CD4-positive, alpha-beta T cell treated with Interleukin-21 for 1 hour (primary cell): Measurements from ENCODE around the gene ZFX.
A peak's percentile ranks its signal among the peaks of the same experiment; 100 is the strongest.

Source experiments
- DNase-seq: peaks from one replicate; pipeline ENCODE4 v3.0.0-alpha.2; 2020

The ZFX gene

DNA sequence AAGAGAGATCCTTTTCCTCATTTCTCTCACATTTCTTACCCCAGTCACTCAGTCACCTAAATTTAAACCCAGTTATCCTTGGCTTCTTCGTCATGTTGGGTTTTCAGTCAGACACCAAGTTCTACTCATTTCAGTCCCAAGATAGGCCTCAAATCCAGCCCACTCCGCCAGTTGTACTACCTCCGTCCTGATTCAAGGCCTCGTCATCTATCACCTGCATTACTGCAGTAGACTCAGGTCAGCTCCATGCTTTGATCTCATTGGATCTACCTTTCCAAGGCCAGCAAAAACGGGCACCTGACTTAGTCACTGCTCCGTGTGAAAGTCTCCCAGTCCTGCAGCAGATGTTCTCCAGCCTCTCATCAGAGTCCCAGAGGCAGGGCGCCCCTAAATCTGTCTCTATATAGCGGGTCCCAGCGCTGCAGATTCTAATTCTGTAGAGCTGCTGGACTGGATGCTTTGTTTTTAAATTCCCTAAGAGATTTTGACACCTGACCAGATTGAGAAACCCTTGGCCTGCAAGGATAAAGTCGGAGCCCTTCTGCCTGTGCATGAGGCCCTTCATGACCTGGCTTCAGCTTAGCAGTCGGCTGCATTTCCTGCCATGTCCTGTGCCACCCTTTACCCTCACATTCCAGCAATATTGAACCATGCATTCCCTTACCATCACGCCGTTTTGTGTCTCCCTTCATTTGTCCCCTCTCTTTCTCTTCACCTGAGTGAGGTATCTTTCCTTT lies 53.7 kb downstream of the ZFX start:
- no peak for DNase-seq

- DNase-seq, result no peak
Measured at GRCh38 chrX:24204331-24204730, 54.8 kb downstream of the ZFX start.

GRCh38 chrX:24204958-24205357 lies 55.4 kb downstream of the ZFX start:
- DNase-seq, result no peak

DNA sequence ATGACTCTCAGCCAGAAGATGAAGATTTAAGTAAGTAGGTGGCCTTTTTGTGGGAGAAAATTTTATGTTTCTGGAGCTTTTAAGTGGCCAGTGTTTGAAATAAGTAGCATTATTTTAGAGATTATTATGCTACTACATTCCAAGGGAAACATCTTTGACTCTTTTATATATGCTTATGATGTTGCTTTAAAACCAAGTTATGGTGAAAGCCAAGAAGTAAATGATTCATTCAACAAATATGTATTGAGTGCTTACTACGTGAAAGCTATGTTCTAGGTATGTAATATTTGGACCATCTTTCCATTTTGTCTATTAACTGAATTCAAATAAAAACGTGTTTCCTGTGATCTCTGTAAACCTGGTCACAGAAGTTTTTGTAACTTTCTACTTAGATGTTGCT lies 58.3 kb downstream of the ZFX start:
- no peak for DNase-seq

GRCh38 chrX:24208496-24209240 lies 59.1 kb downstream of the ZFX start:
- no peak for DNase-seq

- DNase-seq, result no peak
Measured at GRCh38 chrX:24210190-24210589, 60.7 kb downstream of the ZFX start.

DNA sequence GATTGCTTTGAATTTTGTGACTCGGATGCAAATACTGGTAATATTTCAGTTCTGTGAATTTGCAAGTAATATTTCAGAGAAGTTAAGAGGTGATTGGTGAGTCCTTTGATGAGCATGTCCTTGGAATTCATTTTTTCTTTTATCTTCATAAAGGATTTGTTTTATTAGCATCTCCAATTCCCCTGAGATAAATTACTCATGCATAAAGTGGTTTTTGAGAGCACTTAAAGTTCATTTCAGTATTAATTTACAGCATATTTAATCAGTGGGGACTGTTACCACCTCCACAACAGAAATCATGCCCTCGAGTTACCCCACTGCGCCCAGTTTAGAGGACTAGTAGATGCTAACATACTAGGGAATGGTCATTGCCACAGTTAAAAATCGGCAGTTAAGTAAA lies 65.0 kb downstream of the ZFX start:
- no peak for DNase-seq

- DNase-seq, result no peak
Measured at GRCh38 chrX:24215272-24215671, 65.7 kb downstream of the ZFX start.

GRCh38 chrX:24216037-24216436 lies 66.5 kb downstream of the ZFX start:
- no peak for DNase-seq

DNA sequence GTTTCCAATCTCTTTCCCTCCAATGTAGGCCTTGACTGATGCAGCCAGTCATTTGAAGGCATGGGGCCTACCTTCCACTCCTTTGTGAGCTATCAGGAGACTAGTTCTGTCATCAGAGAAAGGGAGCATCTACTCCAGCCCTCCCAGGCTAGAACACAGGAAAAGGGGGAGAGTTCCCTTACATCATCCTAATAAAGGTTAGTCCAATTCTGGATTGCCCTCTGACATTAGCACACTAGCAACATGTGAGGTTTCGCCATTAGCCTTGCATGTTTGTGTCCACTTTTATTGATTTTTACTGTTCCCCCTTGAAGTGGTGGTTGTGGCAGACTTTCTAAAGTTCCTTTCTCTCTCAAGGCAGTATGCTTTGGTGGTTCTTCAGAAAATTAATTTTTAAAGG lies 67.3 kb downstream of the ZFX start:
- no peak for DNase-seq

- no peak for DNase-seq
Measured at GRCh38 chrX:24219320-24219719, 69.8 kb downstream of the ZFX start.

DNA sequence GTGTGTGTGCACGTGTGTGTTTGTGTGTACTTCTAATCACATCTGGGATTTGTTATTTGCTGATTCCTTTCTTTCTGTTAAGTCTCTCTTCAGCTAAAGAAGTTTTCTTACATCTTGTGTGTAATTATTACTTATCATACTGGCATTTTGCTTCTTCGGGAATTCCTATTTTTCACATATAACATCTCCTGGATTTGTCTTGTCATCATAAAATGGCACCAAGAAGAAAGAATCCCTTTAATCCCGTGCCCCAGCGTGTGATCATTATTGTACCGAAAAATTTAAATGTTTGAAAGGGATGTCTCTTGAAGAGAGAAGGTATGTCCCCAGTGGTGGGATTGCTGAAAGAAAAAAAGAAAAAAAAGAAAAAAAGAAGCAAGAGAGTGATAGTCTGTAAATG lies 72.3 kb downstream of the ZFX start:
- DNase-seq, result no peak

DNA sequence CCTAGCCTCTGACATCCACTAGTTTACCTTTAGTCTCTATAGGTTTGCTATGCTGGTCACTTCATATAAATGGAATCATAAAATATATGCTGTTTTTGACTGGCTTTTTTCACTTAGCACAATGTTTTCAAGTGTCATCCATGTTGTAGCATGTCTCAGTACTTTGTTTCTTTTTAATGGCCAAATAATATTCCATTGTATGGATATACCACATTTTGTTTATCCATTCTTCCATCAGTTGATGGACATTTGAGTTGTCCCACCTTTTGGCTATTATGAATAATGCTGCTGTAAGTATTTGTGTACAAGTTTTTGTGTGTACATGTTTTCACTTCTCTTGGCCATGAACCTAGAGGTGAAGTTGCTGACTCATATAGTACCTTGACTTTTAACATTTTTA lies 75.7 kb downstream of the ZFX start:
- no peak for DNase-seq

DNA sequence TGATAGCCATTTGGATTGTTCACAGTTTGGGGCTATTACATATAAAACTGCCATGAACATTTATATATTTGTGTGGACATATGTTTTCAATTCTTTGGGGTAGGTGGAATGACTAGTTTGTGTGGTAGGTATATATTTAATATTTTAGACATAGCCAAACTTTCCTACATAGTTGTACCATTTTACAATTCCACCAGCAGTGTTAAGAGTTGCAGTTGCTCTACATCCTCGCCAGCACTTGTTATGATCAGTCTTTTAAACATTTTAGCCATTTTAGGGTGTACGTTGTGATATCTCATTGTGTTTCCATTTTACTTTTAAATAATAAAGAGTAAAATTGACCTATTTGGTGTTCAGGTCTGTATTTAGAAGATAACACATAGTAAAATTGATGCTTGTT lies 76.6 kb downstream of the ZFX start:
- DNase-seq, result no peak

DNA sequence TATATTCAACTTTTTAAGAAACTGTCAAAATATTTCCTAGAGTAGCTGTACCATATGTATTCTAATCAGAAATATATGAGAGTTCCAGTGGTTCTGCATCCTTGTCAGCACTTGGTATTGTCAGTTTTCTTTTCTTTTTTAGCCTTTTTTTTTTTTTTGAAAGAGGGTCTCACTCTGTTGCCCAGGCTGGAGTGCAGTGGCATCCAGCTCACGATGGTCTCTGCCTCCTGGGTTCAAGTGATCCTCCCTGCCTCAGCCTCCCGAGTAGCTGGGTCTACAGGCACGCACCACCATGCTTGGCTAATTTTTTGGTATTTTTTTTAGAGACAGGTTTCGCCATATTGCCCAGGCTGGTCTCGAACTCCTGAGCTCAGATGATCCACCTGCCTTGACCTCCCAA lies 79.1 kb downstream of the ZFX start:
- no peak for DNase-seq

GRCh38 chrX:24229400-24229879 lies 79.9 kb downstream of the ZFX start:
- no peak for DNase-seq

DNA sequence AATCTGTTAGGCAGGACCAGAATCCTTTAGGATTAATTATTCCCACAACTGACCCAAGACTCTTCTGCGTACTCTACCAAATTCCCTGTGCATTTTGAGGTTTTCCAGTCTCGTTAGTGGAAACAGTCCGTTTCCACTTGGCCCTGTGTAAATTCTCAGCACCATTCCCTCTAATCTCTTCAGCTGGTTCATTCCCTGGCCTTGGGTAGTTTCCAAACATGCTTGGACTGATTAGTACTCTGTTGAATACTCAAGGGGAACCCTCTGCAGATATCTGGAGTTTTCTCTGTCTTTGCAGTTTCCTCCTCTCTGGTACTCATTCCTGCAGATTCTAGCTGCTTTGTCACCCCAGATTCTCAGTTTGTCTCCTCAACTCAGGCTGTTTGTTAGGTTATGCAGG lies 80.4 kb downstream of the ZFX start:
- no peak for DNase-seq

DNA sequence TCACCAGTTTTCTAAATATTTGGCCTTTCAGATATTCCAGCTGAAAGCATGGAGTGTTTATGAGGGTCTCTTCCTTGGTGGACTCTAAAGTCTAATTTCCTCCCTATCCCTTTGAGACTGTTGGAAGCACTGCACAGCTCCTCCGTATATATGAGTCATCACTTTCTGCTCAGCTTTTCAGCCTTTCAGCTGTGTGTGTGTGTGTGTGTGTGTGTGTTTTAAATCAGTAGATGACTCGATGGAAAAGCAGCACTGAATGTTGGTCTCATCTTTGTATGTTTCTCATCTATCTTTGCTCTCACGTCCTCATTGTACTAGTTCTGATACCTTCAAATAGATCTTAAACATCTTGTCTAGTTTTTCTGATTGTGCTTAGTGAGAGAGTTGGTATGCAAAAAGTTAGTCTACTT lies 81.6 kb downstream of the ZFX start:
- no peak for DNase-seq

DNA sequence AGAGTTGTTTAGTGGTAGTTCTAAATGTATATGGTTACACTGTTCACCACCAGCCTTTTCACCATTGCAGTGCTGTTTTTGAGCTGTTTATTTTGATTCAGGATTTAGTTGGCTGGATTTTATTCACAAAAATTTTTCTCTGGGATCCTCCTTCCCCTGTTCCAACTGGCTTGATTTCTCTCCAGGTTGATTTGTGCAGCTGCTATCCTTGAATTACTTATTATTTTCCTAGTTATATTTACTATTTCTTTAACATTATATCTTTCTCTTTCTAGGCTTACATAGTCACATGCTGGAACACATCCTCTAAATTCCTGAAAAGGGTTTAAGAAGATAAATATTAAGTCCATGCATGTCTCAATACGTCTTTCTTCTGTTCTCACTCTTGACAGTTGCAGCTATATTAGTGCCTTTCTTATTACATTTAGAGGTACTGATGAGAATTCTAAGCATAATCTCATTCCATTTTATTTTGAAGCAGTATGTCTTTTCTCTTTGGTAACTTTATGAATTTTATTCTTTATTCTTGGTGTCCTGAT lies 82.2 kb downstream of the ZFX start:
- DNase-seq, result no peak

GRCh38 chrX:24232796-24233195 lies 83.3 kb downstream of the ZFX start:
- DNase-seq, result no peak

- DNase-seq, result no peak
Measured at GRCh38 chrX:24235084-24235710, 85.7 kb downstream of the ZFX start.

DNA sequence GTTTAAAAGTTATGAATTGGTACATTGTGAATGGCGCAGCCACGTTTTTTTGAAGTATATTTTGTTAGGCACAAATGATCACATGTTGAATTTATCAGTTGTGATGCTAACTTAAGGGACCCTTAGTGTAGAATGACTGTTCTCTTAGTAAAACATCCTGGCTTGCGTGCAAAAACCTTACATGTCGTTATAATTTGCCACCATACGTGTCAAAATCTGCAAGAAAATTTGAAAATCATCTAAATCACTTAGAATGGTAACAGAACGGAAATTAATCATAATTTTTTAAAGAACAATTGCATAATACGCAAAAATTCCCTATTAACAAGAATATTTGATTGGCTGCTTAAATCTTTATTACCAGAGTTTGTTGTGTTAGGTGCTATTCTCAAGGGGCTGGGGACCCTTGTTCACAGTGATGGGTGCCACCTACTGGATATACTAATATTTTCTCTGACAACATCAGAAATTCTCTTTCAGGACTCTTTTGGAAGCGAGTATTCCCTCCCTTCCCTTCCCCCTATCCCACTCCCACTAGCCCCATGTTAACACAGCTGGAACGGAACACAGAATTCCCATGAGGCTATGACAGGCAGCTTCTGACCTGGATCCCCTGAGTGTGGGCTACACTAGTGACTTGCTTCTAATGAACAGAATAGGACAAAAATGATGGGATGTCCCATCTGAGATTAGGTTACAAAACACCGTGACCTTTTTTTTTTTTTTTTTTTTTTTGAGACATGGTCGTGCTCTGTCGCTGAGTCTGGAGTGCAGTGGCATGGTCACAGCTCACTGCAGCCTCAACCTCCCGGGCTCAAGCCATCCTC lies 92.5 kb downstream of the ZFX start:
- DNase-seq, result peak; percentile 40

- DNase-seq, result no peak
Measured at GRCh38 chrX:24242649-24243175, 93.2 kb downstream of the ZFX start.
